22Rv1 (cell line): ENCODE measurements around the gene EPGN.

Source experiments
- H3K27ac ChIP-seq: fragments of 450-650 bp; 2 replicates; pipeline ENCODE4 v1.5.1; 2017
- CTCF ChIP-seq: fragments of 450-650 bp; IDR thresholded peaks from 2 replicates; pipeline ENCODE4 v1.5.1; 2017; ENCODE audit warnings: mild to moderate bottlenecking
- ZFX ChIP-seq: fragments of 450-650 bp; IDR thresholded peaks from 2 replicates; pipeline ENCODE4 v1.6.1; 2017; ENCODE audit warnings: antibody characterized with exemption, borderline replicate concordance

Gene EPGN

GRCh38 chr4:74309223-74309622 is 953 bp downstream of the EPGN start:
- TF ChIP-seq ZFX = no peak
- no peak for TF ChIP-seq CTCF
- no peak overlapping the region for H3K27ac ChIP-seq

GRCh38 chr4:74311696-74312313 is 3.5 kb downstream of the EPGN start:
- TF ChIP-seq CTCF = peak; percentile 78
- no peak for TF ChIP-seq ZFX
- H3K27ac ChIP-seq = no peak overlapping the region

- TF ChIP-seq ZFX (no peak), CTCF (no peak)
- no peak overlapping the region for H3K27ac ChIP-seq
Measured at GRCh38 chr4:74314329-74314728, 6.1 kb downstream of the EPGN start.

GRCh38 chr4:74314944-74315343 is 6.7 kb downstream of the EPGN start:
- TF ChIP-seq CTCF (no peak), ZFX (no peak)
- no peak overlapping the region for H3K27ac ChIP-seq

GRCh38 chr4:74315376-74315775 is 7.1 kb downstream of the EPGN start:
- no peak for TF ChIP-seq ZFX
- TF ChIP-seq CTCF = no peak
- H3K27ac ChIP-seq = no peak overlapping the region

- TF ChIP-seq ZFX (no peak), CTCF (no peak)
- H3K27ac ChIP-seq = no peak overlapping the region
Measured at GRCh38 chr4:74316397-74316796, 8.1 kb downstream of the EPGN start.

- TF ChIP-seq ZFX = no peak
- TF ChIP-seq CTCF = no peak
- H3K27ac ChIP-seq = no peak overlapping the region
Measured at GRCh38 chr4:74317616-74318246, 9.5 kb downstream of the EPGN start.
